Measurements from ENCODE around the gene AK5. TPM values are rescaled to one million over a fixed set of nuclear protein-coding genes. Genes with fewer than 3 reads are reported as not detected.
A peak's percentile ranks its signal among the peaks of the same experiment; 100 is the strongest.

Gene AK5
- total and polyA plus RNA-seq, 2 of the 4 experiments (the other 2 are of a cell fraction): 22.5 to 25.8 TPM

- DNase-seq: peak; percentile 74
- CTCF ChIA-PET: interaction anchor here (0.6 kb wide), 1 partner anchor 9 kb away, joined by 5 read pairs; no protein-coding TSS in a partner anchor
- Histone ChIP-seq H4K8ac (ENCODE audit: low read depth in 2 of 2, low read length in 2 of 2) (no peak overlapping the region), H4K5ac (ENCODE audit: low read depth, low read length) (no peak overlapping the region), H3K18ac (ENCODE audit: low read depth, low read length) (no peak overlapping the region; the same call in 1 of the 2 replicates), H3K36me3 (ENCODE audit: control insufficient read depth, insufficient read depth, low read length) (no peaks in the 10 kb centered on the region; the same call in 1 of the 2 replicates), H2AK5ac (ENCODE audit: low read depth, low read length) (no peak overlapping the region), H3K4me2 (ENCODE audit: low read depth, low read length) (no peak overlapping the region), H3K14ac (replicated peaks; ENCODE audit: low read depth, low read length) (no peak overlapping the region; the same call in 1 of the 2 replicates), H2BK5ac (ENCODE audit: low read depth, low read length, poor library complexity, severe bottlenecking) (peak overlapping the region; percentile 63), H3K4me3 (ENCODE audit: insufficient read depth, low read depth, low read length) (no peak overlapping the region), H3K79me1 (ENCODE audit: low read depth in 1 of 2, low read length in 2 of 2) (peaks cover 0 to 14% of the 10 kb centered on the region in 2 experiments; a peak in 2 of 4 replicates), H3K4me1 (ENCODE audit: control insufficient read depth, insufficient read depth, low read length) (peaks cover 10% of the 10 kb centered on the region), H3K9me3 (ENCODE audit: control insufficient read depth, insufficient read depth, low read length) (peaks cover 5% of the 10 kb centered on the region; the same call in 1 of the 2 replicates), H2BK20ac (ENCODE audit: low read depth, low read length) (no peak overlapping the region; the same call in 1 of the 2 replicates), H3K9me1 (ENCODE audit: insufficient read depth, low read length) (0 out of 2 replicates have a peak, but pooled peaks cover 5% of the 10 kb centered on the region), H2BK15ac (ENCODE audit: low read depth, low read length) (no peak overlapping the region), H2AFZ (replicated peaks; ENCODE audit: low read length, poor library complexity) (no peak overlapping the region), H3K27ac (ENCODE audit: insufficient read depth, low read length) (no peak overlapping the region), H3K9ac (ENCODE audit: low read depth, low read length) (no peak overlapping the region), H3K27me3 (ENCODE audit: control insufficient read depth, insufficient read depth, low read length) (no peaks in the 10 kb centered on the region), H4K20me1 (ENCODE audit: insufficient read depth, low read length) (no peaks in the 10 kb centered on the region), H2BK120ac (ENCODE audit: low read depth, low read length) (peak overlapping the region; percentile 44; the same call in 1 of the 2 replicates), H3K4ac (ENCODE audit: low read depth, low read length) (no peak overlapping the region; the same call in 1 of the 2 replicates), H3K56ac (ENCODE audit: extremely low read depth, insufficient read depth, low read length) (no peak overlapping the region), H4K91ac (ENCODE audit: insufficient read depth, low read depth, low read length) (no peak overlapping the region), H2AK9ac (replicated peaks; ENCODE audit: low read depth, low read length, poor library complexity) (no peak overlapping the region), H3K23ac (ENCODE audit: low read depth, low read length) (no peak overlapping the region)
- peak; percentile 56 for TF ChIP-seq FOS (IDR thresholded peaks at IDR 0.05; ENCODE audit: low read depth, low read length)
- TF ChIP-seq ELK1 (IDR thresholded peaks at IDR 0.05; ENCODE audit: borderline replicate concordance, low read depth, low read length): no peak
- intact Hi-C loops (cut with micrococcal nuclease) (no loop called here), dilution Hi-C loops (cut with HindIII; ENCODE audit: low sequenced_read_pairs, unreplicated experiment) (no loop called here), in situ Hi-C loops (cut with MboI; ENCODE audit: low sequenced_read_pairs) (no loop called here)
- peak; percentile 87 for ATAC-seq (ENCODE audit: low read depth)
- POLR2A ChIA-PET (ENCODE audit: unreplicated experiment): no interaction called here
- no TSS peak for BruUV-seq (replicated peaks)
Measured at GRCh38 chr1:77424236-77424635, 142.4 kb downstream of the AK5 start.
